Neutrophil (primary cell): ENCODE data around the gene TAMALIN.

ENCODE experiments used
- H3K27ac ChIP-seq: fragments of 200-600 bp; sonication (generic); 2 replicates; pipeline ENCODE4 v1.5.1; 2016; ENCODE audit warnings: mild to moderate bottlenecking, moderate library complexity
- H3K27me3 ChIP-seq: fragments of 200-600 bp; sonication (generic); 2 replicates; pipeline ENCODE4 v1.6.0; 2016; ENCODE audit warnings: mild to moderate bottlenecking
- H3K36me3 ChIP-seq: fragments of 200-600 bp; sonication (generic); 2 replicates; pipeline ENCODE4 v1.5.1; 2017
- H3K4me1 ChIP-seq, 2 experiments: fragments of 200-600 bp in 1 of 2; sonication (generic) in 1 of 2; 1 replicate in 1 of 2; 2 replicates in 1 of 2; pipeline versions ENCODE4 v1.5.1 to v1.6.1; 2013 to 2016; ENCODE audit warnings: low read depth in 1 of 2, low read length in 1 of 2, mild to moderate bottlenecking in 1 of 2, moderate library complexity in 1 of 2; ENCODE audit not compliant: control insufficient read depth in 1 of 2, insufficient read depth in 1 of 2
- H3K4me3 ChIP-seq, 2 experiments: fragments of 200-600 bp in 1 of 2; sonication (generic) in 1 of 2; 1 replicate in 1 of 2; 2 replicates in 1 of 2; pipeline ENCODE4 v1.5.1; 2013 to 2016; ENCODE audit warnings: low read depth in 1 of 2, low read length in 1 of 2, mild to moderate bottlenecking in 1 of 2, moderate library complexity in 1 of 2
- H3K9me3 ChIP-seq: fragments of 200-600 bp; sonication (generic); 2 replicates; pipeline ENCODE4 v1.5.1; 2016
- TF ChIP-seq, protein P1 (sequence below): fragments of 200-600 bp; sonication (generic); IDR thresholded peaks from 2 replicates; pipeline ENCODE4 v1.5.1; 2016; ENCODE audit warnings: antibody characterized with exemption

TAMALIN gene

DNA sequence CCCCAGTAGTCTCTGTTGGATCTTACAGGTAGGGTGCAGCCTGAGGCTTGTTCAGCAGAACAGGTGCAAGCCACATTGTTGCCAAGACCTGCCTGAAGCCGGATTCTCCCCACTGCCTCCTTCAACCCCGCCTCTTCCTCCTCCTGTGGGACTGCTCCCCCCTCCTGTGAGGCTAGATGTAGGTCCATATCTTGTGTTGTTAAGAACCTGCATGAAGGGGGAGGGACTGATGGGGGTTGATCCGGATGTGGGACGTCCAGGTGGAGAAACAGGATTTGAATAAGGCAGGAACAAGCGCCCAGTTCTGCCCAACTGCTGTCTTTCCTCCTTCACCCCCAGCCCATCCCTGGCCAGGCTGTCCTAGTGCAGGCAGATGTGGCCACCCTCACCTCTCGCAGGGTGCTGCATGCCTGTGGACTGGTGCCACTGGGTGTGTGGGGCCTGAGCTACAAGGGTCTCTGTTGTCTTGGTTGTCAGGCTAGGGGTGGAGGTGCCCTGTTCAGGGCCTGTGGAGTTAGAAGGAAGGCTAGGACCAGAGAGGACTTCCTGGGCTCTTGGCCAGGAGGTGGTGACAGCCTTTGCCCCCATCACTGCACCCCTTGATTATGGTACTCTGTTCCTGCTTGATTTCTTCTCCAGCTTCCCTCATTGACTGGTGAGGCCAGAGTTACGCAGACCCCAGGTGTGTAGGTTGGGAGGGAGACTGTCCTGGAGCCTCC is 45.9 kb downstream of the TAMALIN start:
- Histone ChIP-seq H3K27me3 (peaks cover 62% of the 10 kb centered on the region), H3K27ac (no peak overlapping the region), H3K9me3 (no peaks in the 10 kb centered on the region), H3K36me3 (no peaks in the 10 kb centered on the region), H3K4me3 (no peak overlapping the region), H3K4me1 (peaks cover 10 to 19% of the 10 kb centered on the region in 2 experiments)
- TF ChIP-seq, protein P1, sequence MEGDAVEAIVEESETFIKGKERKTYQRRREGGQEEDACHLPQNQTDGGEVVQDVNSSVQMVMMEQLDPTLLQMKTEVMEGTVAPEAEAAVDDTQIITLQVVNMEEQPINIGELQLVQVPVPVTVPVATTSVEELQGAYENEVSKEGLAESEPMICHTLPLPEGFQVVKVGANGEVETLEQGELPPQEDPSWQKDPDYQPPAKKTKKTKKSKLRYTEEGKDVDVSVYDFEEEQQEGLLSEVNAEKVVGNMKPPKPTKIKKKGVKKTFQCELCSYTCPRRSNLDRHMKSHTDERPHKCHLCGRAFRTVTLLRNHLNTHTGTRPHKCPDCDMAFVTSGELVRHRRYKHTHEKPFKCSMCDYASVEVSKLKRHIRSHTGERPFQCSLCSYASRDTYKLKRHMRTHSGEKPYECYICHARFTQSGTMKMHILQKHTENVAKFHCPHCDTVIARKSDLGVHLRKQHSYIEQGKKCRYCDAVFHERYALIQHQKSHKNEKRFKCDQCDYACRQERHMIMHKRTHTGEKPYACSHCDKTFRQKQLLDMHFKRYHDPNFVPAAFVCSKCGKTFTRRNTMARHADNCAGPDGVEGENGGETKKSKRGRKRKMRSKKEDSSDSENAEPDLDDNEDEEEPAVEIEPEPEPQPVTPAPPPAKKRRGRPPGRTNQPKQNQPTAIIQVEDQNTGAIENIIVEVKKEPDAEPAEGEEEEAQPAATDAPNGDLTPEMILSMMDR: no peak

DNA sequence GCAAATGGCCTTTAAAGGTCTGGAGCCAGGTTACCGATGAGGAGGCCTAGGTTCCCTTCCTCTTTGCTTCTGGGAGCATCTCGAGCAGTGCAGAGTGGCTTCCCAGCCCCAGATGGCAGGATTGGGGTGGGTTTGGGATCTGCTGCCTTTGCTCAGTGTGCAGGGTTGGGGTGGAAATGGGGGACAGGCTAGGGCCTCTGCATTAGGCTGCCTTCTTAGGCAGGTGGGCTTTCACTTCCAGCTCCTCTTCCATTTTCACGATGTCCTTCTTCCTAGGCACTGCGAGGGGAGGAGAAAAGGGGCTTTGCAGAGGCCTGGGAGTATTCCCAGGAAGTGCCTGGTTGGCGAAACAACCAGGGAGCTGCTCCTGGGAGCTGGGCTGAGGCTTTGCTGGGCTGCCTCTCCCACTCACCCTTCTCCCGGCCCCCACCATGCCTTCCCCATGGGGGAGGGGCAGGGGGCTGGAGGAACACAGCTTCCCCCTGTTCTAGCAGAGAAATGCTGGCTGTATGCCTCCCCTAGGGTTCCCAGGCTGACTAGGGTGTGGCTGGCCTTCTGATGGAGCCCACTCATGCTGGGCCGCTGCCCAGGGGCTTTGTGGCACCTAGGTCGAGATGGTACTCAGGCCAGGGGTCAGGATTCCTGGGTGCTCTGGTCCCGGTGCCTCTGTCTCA is 46.9 kb downstream of the TAMALIN start:
- no peaks in the 10 kb centered on the region for H3K9me3 ChIP-seq
- H3K4me1 ChIP-seq: peaks cover 10 to 19% of the 10 kb centered on the region in 2 experiments
- TF ChIP-seq, protein P1: no peak
- no peak overlapping the region for H3K4me3 ChIP-seq
- H3K27ac ChIP-seq: no peak overlapping the region
- H3K36me3 ChIP-seq: no peaks in the 10 kb centered on the region
- H3K27me3 ChIP-seq: peaks cover 57% of the 10 kb centered on the region

DNA sequence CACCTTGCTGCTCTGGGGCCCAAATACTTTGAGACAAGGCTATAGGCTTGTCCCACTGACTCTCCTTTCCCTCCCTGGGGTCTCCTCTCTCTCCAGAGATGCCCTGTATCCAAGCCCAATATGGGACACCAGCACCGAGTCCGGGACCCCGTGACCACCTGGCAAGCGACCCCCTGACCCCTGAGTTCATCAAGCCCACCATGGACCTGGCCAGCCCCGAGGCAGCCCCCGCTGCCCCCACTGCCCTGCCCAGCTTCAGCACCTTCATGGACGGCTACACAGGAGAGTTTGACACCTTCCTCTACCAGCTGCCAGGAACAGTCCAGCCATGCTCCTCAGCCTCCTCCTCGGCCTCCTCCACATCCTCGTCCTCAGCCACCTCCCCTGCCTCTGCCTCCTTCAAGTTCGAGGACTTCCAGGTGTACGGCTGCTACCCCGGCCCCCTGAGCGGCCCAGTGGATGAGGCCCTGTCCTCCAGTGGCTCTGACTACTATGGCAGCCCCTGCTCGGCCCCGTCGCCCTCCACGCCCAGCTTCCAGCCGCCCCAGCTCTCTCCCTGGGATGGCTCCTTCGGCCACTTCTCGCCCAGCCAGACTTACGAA is 47.6 kb downstream of the TAMALIN start:
- Histone ChIP-seq H3K27ac (no peak overlapping the region), H3K4me1 (peaks cover 10 to 19% of the 10 kb centered on the region in 2 experiments), H3K4me3 (no peak overlapping the region), H3K36me3 (no peaks in the 10 kb centered on the region), H3K27me3 (peaks cover 50% of the 10 kb centered on the region), H3K9me3 (no peaks in the 10 kb centered on the region)
- TF ChIP-seq, protein P1: no peak

DNA sequence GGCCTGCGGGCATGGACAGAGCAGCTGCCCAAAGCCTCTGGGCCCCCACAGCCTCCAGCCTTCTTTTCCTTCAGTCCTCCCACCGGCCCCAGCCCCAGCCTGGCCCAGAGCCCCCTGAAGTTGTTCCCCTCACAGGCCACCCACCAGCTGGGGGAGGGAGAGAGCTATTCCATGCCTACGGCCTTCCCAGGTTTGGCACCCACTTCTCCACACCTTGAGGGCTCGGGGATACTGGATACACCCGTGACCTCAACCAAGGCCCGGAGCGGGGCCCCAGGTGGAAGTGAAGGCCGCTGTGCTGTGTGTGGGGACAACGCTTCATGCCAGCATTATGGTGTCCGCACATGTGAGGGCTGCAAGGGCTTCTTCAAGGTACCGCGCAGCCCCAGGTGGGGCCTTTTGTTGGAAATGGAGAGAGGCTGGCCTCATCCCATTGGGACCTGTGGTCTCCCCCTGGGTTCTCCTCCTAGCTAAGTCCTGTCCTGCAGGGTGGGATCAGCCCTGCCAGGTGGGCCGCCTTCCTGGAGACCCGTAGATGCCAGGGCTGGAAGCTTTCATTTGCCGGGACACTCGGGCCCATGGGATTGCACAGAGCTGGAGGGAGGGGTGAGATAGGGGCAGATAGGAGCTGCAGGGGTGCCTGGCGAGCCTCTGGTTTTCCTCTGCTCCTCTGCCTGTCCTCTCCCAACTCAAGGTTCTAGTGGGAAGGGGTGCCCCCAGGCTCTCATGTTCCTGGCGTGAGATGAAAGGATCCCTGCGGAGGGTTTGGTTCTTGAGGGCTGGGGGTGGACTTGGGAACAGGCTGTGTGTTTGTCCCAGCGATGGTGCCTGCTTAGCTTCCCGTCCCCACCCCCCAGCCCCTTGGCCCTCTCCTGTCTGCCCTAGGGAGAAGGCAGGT is 48.3 kb downstream of the TAMALIN start:
- H3K4me3 ChIP-seq: no peak overlapping the region
- peaks cover 43% of the 10 kb centered on the region for H3K27me3 ChIP-seq
- no peaks in the 10 kb centered on the region for H3K36me3 ChIP-seq
- no peak overlapping the region for H3K27ac ChIP-seq
- H3K9me3 ChIP-seq: no peaks in the 10 kb centered on the region
- peaks cover 8 to 18% of the 10 kb centered on the region in 2 experiments for H3K4me1 ChIP-seq
- TF ChIP-seq, protein P1: no peak
